ENCODE results near the gene CLEC2L.

The CLEC2L gene

DNA sequence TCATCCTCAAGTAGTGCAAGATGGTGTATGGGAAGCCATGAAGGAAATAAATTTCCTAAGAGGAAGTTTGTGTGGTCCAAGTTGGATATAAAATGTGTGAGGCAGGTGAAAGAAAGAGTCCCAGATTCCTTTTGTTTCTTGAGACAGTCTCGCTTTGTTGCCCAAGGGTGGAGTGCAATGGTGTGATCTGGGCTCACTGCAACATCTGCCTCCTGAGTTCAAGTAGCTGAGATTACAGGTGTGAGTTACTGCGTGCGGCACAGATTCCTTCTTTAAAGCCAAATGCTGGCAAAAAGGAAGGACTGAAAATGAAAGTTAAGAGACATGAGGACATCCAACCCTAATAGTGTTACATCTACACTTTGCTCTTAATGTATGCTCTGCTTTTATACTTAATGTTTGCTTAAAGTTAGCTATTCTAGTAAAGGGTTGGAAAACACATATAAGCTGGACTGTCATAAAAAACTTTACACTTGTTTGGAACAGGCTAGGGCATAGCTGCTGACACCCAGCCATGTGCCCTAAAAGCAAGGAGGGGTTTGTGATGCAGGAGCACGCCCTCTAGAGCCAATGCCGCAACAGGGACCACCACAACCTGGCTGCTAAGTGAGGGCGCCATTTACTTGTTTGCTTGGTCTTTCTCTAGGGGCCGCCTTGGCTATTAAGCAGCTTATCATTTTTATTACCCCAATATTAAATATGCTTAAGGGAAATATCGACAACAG, 34.5 kb downstream of the CLEC2L start:
- DNase-seq: no peak

DNA sequence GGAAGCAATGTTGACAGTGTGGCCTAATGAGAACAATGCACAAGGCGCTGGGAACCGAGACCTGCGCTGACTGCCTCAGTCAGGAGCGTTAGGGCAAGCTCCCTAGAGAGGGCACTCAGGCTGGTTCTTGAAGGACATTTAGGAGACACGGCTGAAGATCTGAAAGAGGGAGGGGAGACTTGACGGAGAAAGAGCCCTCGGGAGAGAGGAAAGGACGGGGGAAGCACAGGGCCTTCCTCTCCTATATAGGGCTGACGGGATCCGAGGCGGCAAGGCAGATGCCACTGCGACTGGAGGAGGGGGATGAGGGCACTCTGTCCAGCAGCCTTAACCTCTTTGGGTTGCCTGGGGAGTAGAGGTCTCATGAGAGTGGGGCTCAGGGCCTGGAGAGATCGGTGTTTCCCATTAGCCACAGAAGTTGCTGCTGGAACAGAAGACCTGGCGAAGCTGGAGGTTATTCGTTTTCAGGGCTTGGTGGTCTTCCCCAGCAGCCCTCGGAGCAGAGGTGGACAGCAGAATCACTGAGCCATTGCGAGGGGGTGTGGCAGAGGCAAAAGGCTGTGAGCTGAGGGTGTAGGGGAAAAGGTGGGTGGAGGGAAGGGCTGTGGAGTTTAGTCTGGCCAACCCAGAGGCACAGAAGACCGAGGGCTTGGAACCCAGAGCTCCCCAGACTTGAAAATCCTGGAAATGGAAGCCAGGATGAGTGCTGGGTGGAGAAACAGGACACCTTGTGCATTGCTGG, 36.0 kb downstream of the CLEC2L start:
- DNase-seq: no peak

GRCh38 chr7:139560199-139560598, 36.7 kb downstream of the CLEC2L start:
- no peak for DNase-seq

DNA sequence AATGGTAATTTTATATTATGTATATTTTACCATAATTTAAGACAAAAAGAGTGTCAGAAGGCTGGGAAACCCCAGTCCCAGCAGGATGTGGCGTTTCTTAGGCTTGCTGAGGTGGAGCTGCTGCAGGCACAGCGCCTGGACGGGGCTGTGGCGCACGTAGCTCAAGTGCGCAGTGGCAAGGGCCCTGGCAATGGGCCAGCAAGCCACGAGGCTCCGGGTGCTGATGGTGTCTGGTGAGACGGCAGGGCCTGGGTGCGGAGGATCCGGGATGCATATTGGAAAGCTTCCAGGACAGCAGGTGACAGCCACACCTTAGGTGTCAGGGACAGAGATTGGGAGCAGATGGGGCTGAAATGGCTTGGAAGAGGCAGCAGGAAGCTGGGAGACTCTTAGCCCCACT, 37.2 kb downstream of the CLEC2L start:
- DNase-seq: no peak

DNA sequence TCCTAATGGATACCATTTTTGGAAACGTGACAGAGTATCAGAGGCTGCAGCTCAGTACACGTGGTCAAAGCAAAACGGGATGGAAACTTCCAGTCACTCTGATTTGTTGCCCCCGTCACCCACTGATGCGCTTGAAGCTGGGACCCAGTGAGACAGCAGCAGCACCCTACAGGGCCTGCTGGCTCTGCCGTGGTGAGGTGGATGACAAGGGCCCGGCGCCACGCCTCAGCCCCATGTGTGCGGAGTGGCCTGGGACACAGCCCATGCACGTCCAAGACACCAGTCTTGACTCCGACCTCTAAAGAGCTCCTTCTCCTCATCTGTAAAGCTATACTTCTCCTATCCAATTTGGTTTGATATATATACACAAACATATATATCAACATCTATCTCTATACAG, 39.0 kb downstream of the CLEC2L start:
- DNase-seq: no peak

DNA sequence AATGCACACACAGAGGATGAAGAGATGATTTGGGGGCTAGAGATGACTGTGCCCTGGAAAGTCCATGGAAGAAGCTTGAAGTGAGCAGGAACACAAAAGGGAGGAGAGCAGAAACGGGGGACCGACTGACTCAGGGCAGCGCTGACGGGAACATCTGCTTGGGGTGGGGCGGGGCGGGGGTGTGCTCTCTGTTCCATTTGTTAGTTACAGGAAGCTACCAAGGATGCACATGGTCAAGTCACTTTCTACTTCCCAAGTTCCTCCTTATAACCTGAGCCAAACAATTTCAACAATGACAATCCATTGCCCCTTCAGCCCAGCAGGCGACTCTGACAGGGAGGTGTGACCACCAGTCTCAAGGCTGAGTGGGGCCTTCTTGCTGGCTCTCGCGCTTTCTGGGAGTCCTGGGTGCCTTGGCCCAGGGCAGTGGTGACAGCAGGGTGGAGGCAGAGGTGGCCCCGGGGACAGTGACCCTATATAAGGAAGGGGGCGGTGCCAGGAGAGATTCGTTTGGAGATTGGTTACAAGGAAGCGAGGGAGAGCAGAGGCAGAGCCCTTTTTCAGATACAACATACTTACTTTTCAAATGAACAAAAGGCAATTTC, 39.6 kb downstream of the CLEC2L start:
- no peak for DNase-seq

GRCh38 chr7:139563856-139564255, 40.4 kb downstream of the CLEC2L start:
- DNase-seq: no peak

DNA sequence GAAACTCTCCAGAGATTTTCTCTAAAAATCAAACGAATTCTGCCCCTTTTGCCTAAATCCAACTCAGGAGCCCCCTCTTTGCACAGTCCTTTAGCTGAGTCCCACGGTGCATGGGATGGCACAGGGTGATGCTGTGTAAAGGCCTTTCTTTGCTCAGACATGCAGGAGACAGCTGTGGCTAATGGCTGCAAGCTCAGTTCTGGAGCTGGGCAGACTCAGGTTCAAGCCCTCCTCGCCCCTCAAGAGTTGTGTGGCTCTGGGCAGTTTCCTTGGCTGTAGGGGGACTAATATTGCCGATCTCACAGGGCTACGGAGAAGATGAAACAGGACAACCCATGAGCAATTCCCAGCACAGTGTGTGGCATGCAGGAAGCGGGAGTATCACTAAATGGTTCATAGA, 42.6 kb downstream of the CLEC2L start:
- no peak for DNase-seq

DNA sequence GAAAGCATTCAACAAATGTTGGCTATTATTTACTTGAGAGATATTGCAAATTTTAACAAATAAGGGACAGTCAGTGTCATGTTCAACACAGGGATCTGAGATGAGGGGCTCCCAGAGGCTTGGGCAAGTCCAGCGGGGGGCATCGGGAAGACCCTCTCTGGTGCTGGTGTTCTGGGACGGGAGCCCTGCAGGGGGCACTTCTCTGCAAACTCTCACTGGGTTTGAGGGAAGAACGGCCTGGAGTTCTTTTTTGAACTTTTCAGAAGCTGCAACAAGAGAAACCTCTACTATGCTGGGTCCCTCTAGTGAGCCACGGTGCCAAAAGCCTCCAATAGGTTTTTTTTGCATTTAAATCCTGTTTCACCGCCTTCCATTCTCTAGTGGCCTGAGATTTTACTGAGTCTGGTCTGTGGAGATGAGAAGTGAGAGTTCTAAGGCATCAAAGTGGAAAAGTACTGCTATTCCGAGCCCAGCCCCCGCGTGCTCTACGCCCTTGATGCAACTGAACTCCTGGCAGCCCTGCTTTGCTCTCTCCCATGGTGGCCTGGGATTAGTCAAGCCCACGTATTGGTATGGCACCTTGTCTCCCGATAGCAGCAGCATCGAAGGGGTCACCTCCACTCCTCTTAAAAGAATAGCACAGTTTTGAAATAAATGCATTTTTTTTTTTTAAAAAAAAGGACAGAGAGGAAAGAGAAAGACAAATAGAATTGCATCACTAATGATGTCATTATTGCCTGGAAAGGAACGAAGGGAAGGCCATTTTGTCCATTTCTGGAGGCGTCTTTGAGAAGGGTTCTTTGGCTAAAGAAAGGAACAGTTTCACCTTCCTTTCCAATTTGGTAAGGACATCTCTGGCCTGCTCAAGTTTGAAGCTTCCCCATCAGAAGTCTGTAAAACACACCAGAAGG, 43.5 kb downstream of the CLEC2L start:
- no peak for DNase-seq

DNA sequence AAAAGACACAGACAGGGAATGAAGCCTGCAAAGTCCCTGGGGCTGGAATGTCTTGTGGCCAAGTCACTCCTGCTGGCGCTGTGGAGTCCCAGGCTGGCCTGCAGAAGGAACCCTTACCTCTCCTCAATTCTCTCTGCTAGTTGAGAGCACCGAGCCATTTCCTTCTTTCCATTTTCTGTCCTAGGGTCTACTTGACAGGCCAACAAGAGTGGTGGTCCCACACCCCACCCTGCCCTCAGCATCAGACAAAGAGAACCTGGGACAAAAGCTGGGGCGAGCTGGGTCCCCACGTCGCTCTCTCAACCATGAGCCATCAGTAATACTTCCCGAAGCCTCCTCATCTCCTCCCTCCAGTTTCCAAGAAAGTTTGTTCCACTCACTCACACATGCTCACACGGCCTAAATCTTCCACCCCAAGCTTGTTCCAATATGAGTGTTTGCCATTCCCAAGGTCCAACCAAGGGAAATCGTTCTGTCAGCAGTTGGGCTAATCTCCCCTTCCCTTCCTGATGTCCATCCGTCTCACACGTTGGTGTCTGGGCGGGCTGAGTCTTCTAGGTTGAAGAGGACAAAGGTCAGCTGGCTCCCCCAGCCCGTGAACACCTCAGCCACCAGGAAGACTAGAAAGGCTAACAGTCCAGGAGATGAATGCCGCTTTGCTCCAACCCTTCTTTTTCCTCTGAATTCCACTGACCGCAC, 44.3 kb downstream of the CLEC2L start:
- DNase-seq: no peak

GRCh38 chr7:139568346-139568675, 44.8 kb downstream of the CLEC2L start:
- no peak for DNase-seq

GRCh38 chr7:139568813-139569490, 45.5 kb downstream of the CLEC2L start:
- no peak for DNase-seq

DNA sequence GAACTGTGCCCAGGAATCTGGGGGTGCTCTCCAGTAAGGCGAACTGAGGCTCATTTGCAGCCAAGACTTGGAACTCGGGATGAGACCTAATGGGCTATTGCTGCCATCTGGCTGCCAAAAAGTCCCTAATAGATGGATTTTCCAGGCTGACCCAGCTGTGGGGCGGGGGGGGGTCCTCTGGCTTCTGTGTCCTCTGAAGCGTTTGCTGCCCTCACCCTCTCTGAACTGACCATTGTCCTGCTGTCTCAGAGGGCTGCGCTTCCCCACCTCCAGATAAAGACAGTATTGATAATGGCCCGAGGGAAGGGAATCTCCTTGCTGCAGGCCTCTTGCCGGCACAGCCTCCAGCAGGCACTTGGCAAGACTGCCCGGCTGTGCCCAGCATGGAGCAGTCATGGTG, 46.6 kb downstream of the CLEC2L start:
- no peak for DNase-seq

DNA sequence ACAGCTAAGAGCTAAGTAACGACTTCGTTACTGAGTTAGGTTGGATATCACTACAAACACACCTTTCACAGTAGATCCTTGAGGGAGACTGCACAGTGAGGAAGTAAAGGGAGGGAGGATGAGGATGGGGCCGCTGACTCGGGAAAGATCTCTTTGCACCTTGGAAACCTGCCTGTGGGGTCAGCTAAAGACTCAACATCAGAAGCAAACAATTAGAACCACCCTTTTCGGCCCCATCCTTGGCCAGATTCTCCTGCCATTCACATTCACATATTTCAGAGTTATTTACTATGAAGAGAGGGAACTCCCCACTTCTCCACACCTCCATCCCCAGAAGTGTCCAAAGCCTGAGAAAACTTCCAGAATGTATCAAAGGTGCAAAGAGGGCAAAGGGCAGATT, 47.1 kb downstream of the CLEC2L start:
- no peak for DNase-seq

- no peak for DNase-seq
Observed at GRCh38 chr7:139571190-139571589, 47.7 kb downstream of the CLEC2L start.

DNA sequence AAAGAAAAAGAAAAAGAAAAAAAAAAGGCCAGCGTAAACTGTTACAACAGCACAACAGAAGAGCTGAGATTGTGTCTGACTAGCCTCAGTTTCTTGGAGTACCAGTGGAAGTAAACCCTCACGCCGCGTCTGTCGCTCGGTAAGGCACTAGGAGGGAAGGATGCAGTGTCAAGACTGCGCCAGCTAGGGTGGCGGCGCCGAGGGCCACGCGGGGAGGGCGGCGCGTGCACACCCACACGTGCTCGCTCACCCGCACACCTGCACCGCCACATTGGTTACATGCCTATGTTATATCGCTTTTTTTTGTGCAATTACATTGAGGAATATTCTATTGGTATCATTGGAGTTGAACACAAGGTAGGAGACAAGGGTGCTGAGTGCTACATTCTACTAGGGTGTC, 48.2 kb downstream of the CLEC2L start:
- DNase-seq: no peak

- no peak for DNase-seq
Observed at GRCh38 chr7:139572071-139572470, 48.6 kb downstream of the CLEC2L start.

DNA sequence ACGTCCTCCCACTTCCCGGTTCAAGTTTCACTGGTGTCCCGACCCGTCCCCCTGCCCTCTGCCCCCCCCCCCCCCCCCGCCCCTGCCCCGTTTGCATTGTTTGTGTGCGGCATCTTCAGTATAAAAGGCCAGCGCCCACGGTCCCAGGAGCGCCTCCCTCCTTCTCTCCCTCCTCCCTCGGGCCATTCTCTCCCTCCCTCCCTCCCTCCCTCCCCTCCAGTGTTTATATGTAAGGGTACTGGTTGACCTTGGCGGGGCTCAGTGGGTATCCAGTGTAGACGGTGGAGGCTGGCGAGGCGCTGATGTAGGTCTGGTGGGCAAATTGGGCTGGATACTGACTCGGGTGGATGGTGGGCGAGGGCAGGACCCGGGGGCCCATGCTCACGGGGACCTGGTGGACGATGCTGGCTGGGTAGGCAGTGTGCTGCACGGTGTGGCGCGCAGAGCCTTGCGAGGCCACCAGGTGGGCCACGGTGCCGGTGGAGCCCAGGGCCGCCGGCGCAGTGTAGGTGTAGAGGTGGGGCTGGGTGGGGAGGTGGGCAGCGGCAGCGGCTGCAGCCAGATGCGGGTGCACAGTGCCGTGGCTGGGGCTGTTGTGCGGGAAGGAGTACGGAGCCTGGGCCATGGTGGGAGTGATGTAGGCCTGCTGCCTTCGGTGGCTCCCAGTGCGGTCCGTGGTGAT, 49.4 kb downstream of the CLEC2L start:
- DNase-seq: no peak

GRCh38 chr7:139573871-139574270, 50.4 kb downstream of the CLEC2L start:
- DNase-seq: no peak

- no peak for DNase-seq
Observed at GRCh38 chr7:139574618-139575337, 51.3 kb downstream of the CLEC2L start.

DNA sequence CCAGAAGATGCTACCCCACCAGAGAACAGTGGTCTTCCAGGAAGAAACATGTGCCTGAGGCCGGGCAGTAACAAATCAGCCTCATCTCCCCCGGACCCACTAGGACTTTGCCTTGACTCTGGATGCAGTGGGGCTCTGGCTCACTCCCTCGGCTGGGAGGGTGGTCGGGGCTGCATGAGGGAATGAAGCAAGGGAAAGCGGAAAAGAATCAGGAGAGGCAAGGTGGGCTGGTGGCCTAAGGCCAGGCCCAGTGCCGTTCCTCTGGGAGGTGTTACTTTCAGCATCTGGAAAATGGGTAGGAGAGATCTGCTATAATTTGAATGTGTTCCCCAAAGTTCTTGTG, 51.8 kb downstream of the CLEC2L start:
- no peak for DNase-seq

Measured in NCI-H1694 (cell line).